Activated B cell treated with CpG ODN at 0.5 μM for 24 hours (primary cell): ENCODE data around the gene ANKS3. TPM values are rescaled to one million over a fixed set of nuclear protein-coding genes. Genes with fewer than 3 reads are reported as not detected.

Experiments used
- ATAC-seq: fragments of 200-7000 bp; cut with Tn5 transposase; one replicate; pipeline ENCODE4 v1.10.0; 2021; ENCODE audit warnings: low read depth, mild to moderate bottlenecking, moderate library complexity
- CTCF ChIA-PET: fragments of 350-600 bp; sonication (Branson Sonifier 250); formaldehyde crosslinking; loops from one replicate; lab custom pipeline; 2021; ENCODE audit warnings: antibody characterized with exemption; lab: Charles Lee
- POLR2A ChIA-PET: fragments of 350-600 bp; sonication (Branson Sonifier 250); formaldehyde crosslinking; loops from one replicate; lab custom pipeline; 2021; ENCODE audit warnings: antibody characterized with exemption; lab: Charles Lee
- DNase-seq: peaks from one replicate; pipeline ENCODE4 v3.0.0; 2022
- H3K27ac Mint-ChIP-seq: one replicate; pipeline ENCODE4 v1.8.0; 2020; ENCODE audit warnings: mixed read lengths
- H3K27me3 Mint-ChIP-seq: one replicate; pipeline ENCODE4 v1.8.0; 2021; ENCODE audit warnings: mixed read lengths
- H3K36me3 Mint-ChIP-seq: one replicate; pipeline ENCODE4 v1.8.0; 2021; ENCODE audit warnings: low read depth, mixed read lengths
- H3K4me1 Mint-ChIP-seq: one replicate; pipeline ENCODE4 v1.8.0; 2021; ENCODE audit warnings: mixed read lengths
- H3K4me3 Mint-ChIP-seq: one replicate; pipeline ENCODE4 v1.8.0; 2020; ENCODE audit warnings: mild to moderate bottlenecking, mixed read lengths
- H3K9me3 Mint-ChIP-seq: one replicate; pipeline ENCODE4 v1.8.0; 2020; ENCODE audit warnings: mixed read lengths
- intact Hi-C: fragments of 100-400 bp; cut with micrococcal nuclease; formaldehyde crosslinking; loops from one replicate; pipeline ENCODE4 v1.15.1; 2024
- total RNA-seq: library from RNA; stranded (reverse); gene quantifications from 2 replicates; pipeline ENCODE4 v1.2.3, GENCODE V29; 2022
- TF ChIP-seq, protein P1 (sequence below): fragments of 200-600 bp; IDR thresholded peaks from one replicate; pipeline ENCODE4 v1.8.0; 2022; ENCODE audit warnings: antibody characterized with exemption, mild to moderate bottlenecking

The ANKS3 gene
- total RNA-seq, 1 donor from 2014 or later: 21.9 TPM

DNA sequence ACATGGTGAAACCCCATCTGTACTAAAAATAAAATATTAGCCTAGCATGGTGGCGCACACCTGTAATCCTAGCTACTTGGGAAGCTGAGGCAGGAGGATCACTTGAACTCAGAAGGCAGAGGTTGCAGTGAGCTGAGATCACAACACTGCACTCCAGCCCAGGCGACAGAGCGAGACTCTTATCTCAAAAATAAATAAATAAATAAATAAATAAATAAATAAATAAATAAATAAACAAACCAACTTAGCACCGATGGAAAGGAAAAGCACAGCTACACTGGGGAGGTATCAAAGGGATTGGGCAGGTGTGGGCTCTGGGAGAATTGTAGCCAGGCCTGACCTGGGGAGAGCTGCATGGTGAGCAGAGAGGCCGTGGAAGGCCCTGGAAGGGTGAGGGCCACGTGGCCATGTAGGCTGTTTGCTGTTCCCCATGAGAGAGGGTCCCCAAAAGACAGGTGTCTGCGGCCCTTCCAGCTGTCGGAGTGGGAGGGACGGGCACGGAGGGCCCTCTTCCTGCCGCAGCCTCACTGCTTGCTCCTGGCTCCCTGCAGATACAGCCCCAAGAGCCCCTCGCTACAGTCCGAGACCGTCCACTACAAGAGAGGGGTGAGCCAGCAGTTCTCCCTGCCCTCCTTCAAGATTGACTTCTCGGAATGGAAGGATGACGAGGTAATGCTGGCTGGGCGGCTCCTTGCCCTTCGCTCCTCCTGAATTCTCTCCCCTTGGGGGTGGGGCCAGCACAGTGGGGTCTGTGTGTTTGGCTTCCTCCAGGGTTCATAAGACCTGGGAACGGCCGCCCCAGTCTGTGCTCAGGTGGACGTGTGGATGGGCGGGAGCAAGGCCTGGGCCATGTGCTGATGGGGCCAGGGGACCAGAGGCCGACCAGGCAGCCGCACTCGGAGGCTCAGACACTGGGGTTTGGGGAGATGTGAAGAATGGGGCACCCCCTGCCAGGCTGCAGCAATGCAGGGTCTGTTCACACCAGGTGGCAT lies 77.1 kb downstream of the ANKS3 start:
- no peaks in the 10 kb centered on the region for H3K9me3 Mint-ChIP-seq
- H3K27ac Mint-ChIP-seq: no peak overlapping the region
- H3K36me3 Mint-ChIP-seq: peaks cover 65% of the 10 kb centered on the region

DNA sequence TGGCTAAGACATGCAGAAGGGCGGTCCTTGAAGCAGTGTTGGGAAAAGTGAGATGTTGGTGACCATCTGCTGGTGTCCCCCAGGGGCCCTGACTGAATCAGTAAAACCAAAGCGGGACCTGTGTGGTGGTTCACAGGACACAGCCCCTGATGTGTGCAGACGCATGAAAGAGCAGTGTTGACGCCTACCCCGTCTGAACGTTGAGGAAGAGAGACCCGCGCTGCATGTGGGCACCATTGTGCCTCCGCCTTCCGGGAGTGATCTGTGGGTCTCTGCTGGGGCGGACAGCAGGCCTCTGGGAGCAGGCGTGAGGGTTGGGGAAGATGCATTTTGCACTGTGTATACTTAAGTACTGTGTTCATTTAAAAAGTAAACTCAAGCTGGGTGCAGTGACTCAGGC lies 77.8 kb downstream of the ANKS3 start:
- Mint-ChIP-seq H3K27me3 (no peaks in the 10 kb centered on the region), H3K27ac (no peak overlapping the region), H3K4me1 (peaks cover 10% of the 10 kb centered on the region), H3K36me3 (peaks cover 72% of the 10 kb centered on the region), H3K9me3 (no peaks in the 10 kb centered on the region), H3K4me3 (no peak overlapping the region)
- ATAC-seq (no peak), DNase-seq (no peak)
- POLR2A ChIA-PET: no interaction called here
- TF ChIP-seq, protein P1, sequence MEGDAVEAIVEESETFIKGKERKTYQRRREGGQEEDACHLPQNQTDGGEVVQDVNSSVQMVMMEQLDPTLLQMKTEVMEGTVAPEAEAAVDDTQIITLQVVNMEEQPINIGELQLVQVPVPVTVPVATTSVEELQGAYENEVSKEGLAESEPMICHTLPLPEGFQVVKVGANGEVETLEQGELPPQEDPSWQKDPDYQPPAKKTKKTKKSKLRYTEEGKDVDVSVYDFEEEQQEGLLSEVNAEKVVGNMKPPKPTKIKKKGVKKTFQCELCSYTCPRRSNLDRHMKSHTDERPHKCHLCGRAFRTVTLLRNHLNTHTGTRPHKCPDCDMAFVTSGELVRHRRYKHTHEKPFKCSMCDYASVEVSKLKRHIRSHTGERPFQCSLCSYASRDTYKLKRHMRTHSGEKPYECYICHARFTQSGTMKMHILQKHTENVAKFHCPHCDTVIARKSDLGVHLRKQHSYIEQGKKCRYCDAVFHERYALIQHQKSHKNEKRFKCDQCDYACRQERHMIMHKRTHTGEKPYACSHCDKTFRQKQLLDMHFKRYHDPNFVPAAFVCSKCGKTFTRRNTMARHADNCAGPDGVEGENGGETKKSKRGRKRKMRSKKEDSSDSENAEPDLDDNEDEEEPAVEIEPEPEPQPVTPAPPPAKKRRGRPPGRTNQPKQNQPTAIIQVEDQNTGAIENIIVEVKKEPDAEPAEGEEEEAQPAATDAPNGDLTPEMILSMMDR: no peak
- intact Hi-C loops: no loop called here
- CTCF ChIA-PET: no interaction called here

More for the DNA sequence above, 77.1 kb downstream of the ANKS3 start:
- CTCF ChIA-PET: no interaction called here
- POLR2A ChIA-PET: interaction anchor here (1.5 kb wide), 1 partner anchor 41 kb away, joined by 3 read pairs; no protein-coding TSS in a partner anchor
- intact Hi-C loops: no loop called here
- peaks cover 2% of the 10 kb centered on the region for H3K4me1 Mint-ChIP-seq
- DNase-seq: no peak
- H3K27me3 Mint-ChIP-seq: no peaks in the 10 kb centered on the region
- TF ChIP-seq, protein P1: no peak
- no peak overlapping the region for H3K4me3 Mint-ChIP-seq
- no peak for ATAC-seq

DNA sequence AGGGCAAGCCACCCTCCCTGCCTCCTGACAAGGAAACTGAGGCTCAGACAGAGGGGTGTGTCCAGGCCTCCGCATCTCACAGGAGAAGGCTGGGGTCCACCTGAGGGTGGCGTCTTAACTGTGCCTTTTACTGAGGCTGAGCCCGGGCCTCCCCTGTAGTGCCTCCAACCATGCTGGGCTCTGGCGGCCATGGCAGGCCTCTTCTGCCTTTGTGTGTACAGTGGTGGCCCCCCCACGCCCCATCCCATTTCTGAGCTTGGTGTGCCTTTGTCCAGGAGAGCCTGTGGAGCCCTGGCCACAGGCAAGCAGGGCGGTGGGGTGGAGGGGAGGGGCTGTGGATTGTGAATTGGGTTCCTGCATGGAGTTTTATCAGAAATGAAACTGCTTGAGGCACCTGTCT lies 78.3 kb downstream of the ANKS3 start:
- intact Hi-C loops: no loop called here
- Mint-ChIP-seq H3K9me3 (no peaks in the 10 kb centered on the region), H3K36me3 (peaks cover 72% of the 10 kb centered on the region), H3K4me3 (no peak overlapping the region), H3K4me1 (peaks cover 14% of the 10 kb centered on the region), H3K27me3 (no peaks in the 10 kb centered on the region), H3K27ac (no peak overlapping the region)
- TF ChIP-seq, protein P1: no peak
- DNase-seq: no peak
- ATAC-seq: no peak
- CTCF ChIA-PET: no interaction called here
- POLR2A ChIA-PET: no interaction called here

DNA sequence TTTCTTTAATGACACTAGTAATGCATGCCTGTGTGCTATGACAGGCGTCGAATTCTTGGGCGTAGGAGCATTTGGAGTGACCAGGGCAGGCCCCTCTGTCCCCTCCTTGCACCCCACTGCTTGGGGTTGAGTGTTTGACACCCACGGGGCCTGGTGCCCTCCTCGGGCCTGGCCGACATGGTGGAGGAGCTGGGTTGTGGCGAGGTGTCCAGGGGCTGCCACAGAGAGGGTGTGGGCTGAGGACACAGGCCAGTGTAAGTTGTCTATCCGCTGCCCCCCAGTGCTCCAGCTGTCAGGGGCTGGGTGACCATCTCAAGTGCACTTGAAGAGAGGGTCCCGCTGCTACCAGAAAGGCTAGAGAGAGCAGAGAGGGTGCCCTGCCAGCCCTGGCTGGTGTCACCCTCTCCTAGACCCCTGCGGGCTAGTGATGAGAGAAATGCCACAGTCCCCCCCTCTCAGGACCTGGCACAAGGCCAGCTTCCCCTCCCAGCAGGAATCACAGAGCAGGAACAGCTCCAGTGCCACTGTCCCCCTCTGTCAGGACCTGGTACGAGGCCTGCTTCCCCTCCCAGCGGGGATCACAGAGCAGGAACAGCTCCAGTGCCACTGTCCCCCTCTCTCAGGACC lies 79.0 kb downstream of the ANKS3 start:
- Mint-ChIP-seq H3K4me1 (peaks cover 20% of the 10 kb centered on the region), H3K9me3 (no peaks in the 10 kb centered on the region), H3K27me3 (no peaks in the 10 kb centered on the region), H3K27ac (no peak overlapping the region), H3K36me3 (peaks cover 76% of the 10 kb centered on the region), H3K4me3 (no peak overlapping the region)
- ATAC-seq (no peak), DNase-seq (no peak)
- intact Hi-C loops: no loop called here
- ChIA-PET CTCF (no interaction called here), POLR2A (no interaction called here)
- TF ChIP-seq, protein P1: no peak
